ENCODE results near the gene ZNF117.

DNA sequence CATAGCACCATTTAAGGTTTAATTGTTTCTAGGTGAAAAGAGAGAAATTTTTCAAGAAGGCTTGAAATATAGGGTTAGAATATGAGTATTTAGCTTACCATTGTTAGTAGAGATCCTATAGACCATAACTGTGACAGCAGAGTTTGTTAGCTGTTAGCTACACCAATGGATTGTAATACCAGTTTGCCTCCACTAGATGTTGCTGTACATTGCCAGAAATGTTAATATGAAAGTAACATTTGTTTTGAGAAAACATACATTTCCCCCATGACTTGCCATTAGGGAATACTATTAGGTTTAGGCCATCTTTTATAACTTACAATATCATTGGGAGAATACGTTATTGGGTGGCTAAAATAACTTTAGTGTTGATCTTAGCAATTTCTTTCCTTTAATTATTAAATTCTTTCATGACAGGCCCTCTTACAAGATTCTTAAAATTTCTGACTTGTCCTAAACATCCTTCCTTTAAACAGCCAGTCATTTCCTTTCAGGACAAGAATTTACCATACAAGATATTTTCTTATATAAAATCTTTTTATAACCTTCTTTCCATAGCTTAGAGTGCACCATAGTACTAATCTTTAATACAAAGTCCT lies 39.5 kb downstream of the ZNF117 start:
- no peak for TF ChIP-seq POLR2AphosphoS5 (IDR thresholded peaks at IDR 0.05; ENCODE audit: borderline replicate concordance, low read depth, low read length)
- no peak for TF ChIP-seq EZH2 (IDR thresholded peaks at IDR 0.05)
